H9 (cell line): ENCODE data around the gene ZNF718. TPM values are rescaled to one million over a fixed set of nuclear protein-coding genes. Genes with fewer than 3 reads are reported as not detected.

Experiments
- DNase-seq: peaks from one replicate; pipeline ENCODE4 v3.0.0-alpha.2; 2017
- H2AFZ ChIP-seq: one replicate; pipeline ENCODE4 v1.6.1; 2013; ENCODE audit warnings: mild to moderate bottlenecking, low read length, control low read depth, moderate library complexity
- H2AK5ac ChIP-seq: 2 replicates; pipeline ENCODE4 v1.6.1; 2013; ENCODE audit warnings: low read length, control low read depth, mixed read lengths; ENCODE audit not compliant: insufficient read length
- H2BK120ac ChIP-seq: one replicate; pipeline ENCODE4 v1.6.1; 2013; ENCODE audit warnings: low read depth, mild to moderate bottlenecking, low read length, control low read depth, inconsistent platforms; ENCODE audit not compliant: poor library complexity, severe bottlenecking
- H2BK12ac ChIP-seq: 2 replicates; pipeline ENCODE4 v1.6.1; 2013; ENCODE audit warnings: low read length, control low read depth, mixed read lengths, low read depth; ENCODE audit not compliant: insufficient read length
- H2BK15ac ChIP-seq: 2 replicates; pipeline ENCODE4 v1.6.1; 2013; ENCODE audit warnings: low read depth, low read length, control low read depth
- H2BK20ac ChIP-seq: one replicate; pipeline ENCODE4 v1.6.1; 2013; ENCODE audit warnings: low read depth, mild to moderate bottlenecking, low read length, control low read depth, inconsistent platforms; ENCODE audit not compliant: poor library complexity, severe bottlenecking
- H2BK5ac ChIP-seq: 2 replicates; pipeline ENCODE4 v1.6.1; 2013; ENCODE audit warnings: low read length, control low read depth, mixed read lengths; ENCODE audit not compliant: insufficient read length
- H3K14ac ChIP-seq: 2 replicates; pipeline ENCODE4 v1.6.1; 2013; ENCODE audit warnings: low read length, control low read depth; ENCODE audit not compliant: insufficient read depth
- H3K18ac ChIP-seq: 2 replicates; pipeline ENCODE4 v1.6.1; 2013; ENCODE audit warnings: low read depth, mild to moderate bottlenecking, mixed read lengths, low read length, control low read depth; ENCODE audit not compliant: insufficient read length
- H3K23ac ChIP-seq: 2 replicates; pipeline ENCODE4 v1.6.1; 2013; ENCODE audit warnings: low read length, control low read depth, mixed read lengths, low read depth; ENCODE audit not compliant: insufficient read length
- H3K23me2 ChIP-seq: 2 replicates; pipeline ENCODE4 v1.6.1; 2013; ENCODE audit warnings: low read depth, mild to moderate bottlenecking, mixed read lengths, low read length, control low read depth; ENCODE audit not compliant: insufficient read length, poor library complexity, severe bottlenecking
- H3K27ac ChIP-seq: 2 replicates; pipeline ENCODE4 v1.5.1; 2013; ENCODE audit warnings: low read length, control low read depth, mixed read lengths, low read depth; ENCODE audit not compliant: insufficient read length
- H3K27me3 ChIP-seq: 2 replicates; pipeline ENCODE4 v1.6.1; 2013; ENCODE audit warnings: low read length, control low read depth, inconsistent platforms; ENCODE audit not compliant: insufficient read depth
- H3K4ac ChIP-seq: 2 replicates; pipeline ENCODE4 v1.6.1; 2013; ENCODE audit warnings: low read depth, mild to moderate bottlenecking, control low read depth, inconsistent platforms, low read length, moderate library complexity
- H3K4me1 ChIP-seq: 2 replicates; pipeline ENCODE4 v1.6.1; 2013; ENCODE audit warnings: low read length, control low read depth, inconsistent platforms; ENCODE audit not compliant: insufficient read depth
- H3K4me2 ChIP-seq: 2 replicates; pipeline ENCODE4 v1.6.1; 2013; ENCODE audit warnings: low read length, control low read depth, mixed read lengths; ENCODE audit not compliant: insufficient read length, insufficient read depth
- H3K56ac ChIP-seq: 2 replicates; pipeline ENCODE4 v1.6.1; 2013; ENCODE audit warnings: low read depth, mild to moderate bottlenecking, mixed read lengths, low read length, control low read depth; ENCODE audit not compliant: insufficient read length
- H3K79me1 ChIP-seq: 2 replicates; pipeline ENCODE4 v1.6.1; 2013; ENCODE audit warnings: low read depth, mild to moderate bottlenecking, moderate library complexity, low read length, control low read depth, inconsistent platforms; ENCODE audit not compliant: insufficient read depth, poor library complexity, severe bottlenecking
- H3K79me2 ChIP-seq: 2 replicates; pipeline ENCODE4 v1.6.1; 2013; ENCODE audit warnings: low read length, control low read depth, inconsistent platforms; ENCODE audit not compliant: insufficient read depth
- H3K9ac ChIP-seq: 2 replicates; pipeline ENCODE4 v1.6.1; 2013; ENCODE audit warnings: low read length, control low read depth, mixed read lengths; ENCODE audit not compliant: insufficient read length; ENCODE audit errors: extremely low read depth
- H3K9me3 ChIP-seq: one replicate; pipeline ENCODE4 v1.6.1; 2013; ENCODE audit warnings: low read depth, low read length, inconsistent platforms; ENCODE audit not compliant: control insufficient read depth
- H3T11ph ChIP-seq: one replicate; pipeline ENCODE4 v1.6.1; 2013; ENCODE audit warnings: mild to moderate bottlenecking, low read length, control low read depth, inconsistent platforms
- H4K20me1 ChIP-seq: one replicate; pipeline ENCODE4 v1.6.1; 2013; ENCODE audit not compliant: control insufficient read depth, insufficient read length, insufficient read depth
- H4K5ac ChIP-seq: 2 replicates; pipeline ENCODE4 v1.6.1; 2013; ENCODE audit warnings: low read depth, mild to moderate bottlenecking, mixed read lengths, low read length, control low read depth; ENCODE audit not compliant: insufficient read length
- H4K8ac ChIP-seq: replicated peaks from 2 replicates; pipeline ENCODE4 v1.6.1; 2013; ENCODE audit warnings: low read length, control low read depth, mixed read lengths, low read depth; ENCODE audit not compliant: insufficient read length
- H4K91ac ChIP-seq: 2 replicates; pipeline ENCODE4 v1.6.1; 2013; ENCODE audit warnings: low read depth, mild to moderate bottlenecking, moderate library complexity, mixed read lengths, low read length, control low read depth; ENCODE audit not compliant: insufficient read length
- H3K27ac Mint-ChIP-seq, 3 experiments: 2 replicates in 2 of 3; 3 replicates in 1 of 3; pipeline ENCODE4 v1.8.0; 2020 to 2021; ENCODE audit warnings: mixed read lengths in 3 of 3, mild to moderate bottlenecking in 1 of 3, moderate library complexity in 1 of 3
- H3K27me3 Mint-ChIP-seq: 2 replicates; pipeline ENCODE4 v1.8.0; 2021; ENCODE audit warnings: low read depth, mild to moderate bottlenecking, moderate library complexity, mixed read lengths
- H3K36me3 Mint-ChIP-seq, 3 experiments: 2 replicates in 2 of 3; 3 replicates in 1 of 3; pipeline ENCODE4 v1.8.0; 2020 to 2021; ENCODE audit warnings: low read depth in 3 of 3, mixed read lengths in 3 of 3; ENCODE audit not compliant: insufficient read depth in 1 of 3
- H3K4me1 Mint-ChIP-seq, 2 experiments: 2 replicates each; pipeline ENCODE4 v1.8.0; 2020; ENCODE audit warnings: mixed read lengths in 2 of 2
- H3K4me3 Mint-ChIP-seq, 2 experiments: 2 replicates in 1 of 2; 3 replicates in 1 of 2; pipeline ENCODE4 v1.8.0; 2020 to 2021; ENCODE audit warnings: mild to moderate bottlenecking in 2 of 2, mixed read lengths in 2 of 2, moderate library complexity in 1 of 2
- H3K9me3 Mint-ChIP-seq, 2 experiments: 2 replicates in 1 of 2; 3 replicates in 1 of 2; pipeline ENCODE4 v1.8.0; 2020; ENCODE audit warnings: mild to moderate bottlenecking in 2 of 2, mixed read lengths in 2 of 2, moderate library complexity in 1 of 2
- WGBS: extraction: QIAGEN DNeasy Blood & Tissue Kit; methylation state at CpG from one replicate; pipeline ENCODE4 v1.1.7; 2013; ENCODE audit warnings: missing lambda C conversion rate, low lambda C conversion rate, mixed read lengths; ENCODE audit not compliant: insufficient read length; ENCODE audit errors: extremely low coverage; 5-methylcytosine and 5-hydroxymethylcytosine counted together
- total RNA-seq: library from RNA; stranded (reverse); gene quantifications from 2 replicates; pipeline ENCODE4 v1.2.1, GENCODE V29; 2021
- TF ChIP-seq, protein P1 (sequence below): fragments of 200-600 bp; sonication (generic); conservative IDR thresholded peaks from 3 replicates; pipeline ENCODE4 v1.8.0; 2021; ENCODE audit warnings: antibody characterized with exemption, mild to moderate bottlenecking

The ZNF718 gene
- total RNA-seq, 1 experiment from 2014 or later: 12.5 TPM

DNA sequence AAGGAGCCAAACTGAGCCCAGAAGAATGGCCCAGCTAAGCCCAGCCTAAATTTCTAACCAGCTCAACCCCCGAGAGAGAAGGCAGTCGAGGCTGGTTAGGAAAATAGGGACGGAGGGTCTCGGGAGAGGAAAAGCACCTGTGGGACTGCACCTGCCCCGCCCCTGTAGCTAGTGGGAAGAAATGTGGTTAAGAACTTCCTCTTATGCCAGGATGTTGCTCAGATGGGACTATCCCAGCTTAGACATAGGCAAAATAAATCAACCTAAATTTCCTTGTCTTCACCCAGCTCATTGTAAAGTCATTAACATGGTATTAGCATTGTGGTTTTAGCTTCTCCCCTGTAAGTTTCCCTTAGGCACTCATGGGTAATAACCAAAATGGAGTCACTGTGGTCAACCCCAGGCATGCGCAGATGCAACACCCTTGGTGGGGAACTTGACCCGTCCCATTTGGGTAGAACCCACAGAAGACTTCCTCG is 86.8 kb downstream of the ZNF718 start:
- H3K56ac ChIP-seq: no peak overlapping the region
- no peak overlapping the region for H3K4me2 ChIP-seq
- no peak overlapping the region for H3K14ac ChIP-seq
- no peak overlapping the region for H3K23ac ChIP-seq
- peaks cover 35 to 46% (median 37%) of the 10 kb centered on the region in 3 experiments for H3K36me3 Mint-ChIP-seq
- no peak overlapping the region for H3T11ph ChIP-seq
- no peak overlapping the region for H4K8ac ChIP-seq
- no peak overlapping the region for H2AK5ac ChIP-seq
- no peaks in the 10 kb centered on the region for H3K27me3 ChIP-seq
- no peak overlapping the region for H3K4ac ChIP-seq
- no peak overlapping the region for H3K27ac Mint-ChIP-seq
- H3K9me3 ChIP-seq: peaks cover 19% of the 10 kb centered on the region
- no peaks in the 10 kb centered on the region for H3K27me3 Mint-ChIP-seq
- TF ChIP-seq, protein P1, sequence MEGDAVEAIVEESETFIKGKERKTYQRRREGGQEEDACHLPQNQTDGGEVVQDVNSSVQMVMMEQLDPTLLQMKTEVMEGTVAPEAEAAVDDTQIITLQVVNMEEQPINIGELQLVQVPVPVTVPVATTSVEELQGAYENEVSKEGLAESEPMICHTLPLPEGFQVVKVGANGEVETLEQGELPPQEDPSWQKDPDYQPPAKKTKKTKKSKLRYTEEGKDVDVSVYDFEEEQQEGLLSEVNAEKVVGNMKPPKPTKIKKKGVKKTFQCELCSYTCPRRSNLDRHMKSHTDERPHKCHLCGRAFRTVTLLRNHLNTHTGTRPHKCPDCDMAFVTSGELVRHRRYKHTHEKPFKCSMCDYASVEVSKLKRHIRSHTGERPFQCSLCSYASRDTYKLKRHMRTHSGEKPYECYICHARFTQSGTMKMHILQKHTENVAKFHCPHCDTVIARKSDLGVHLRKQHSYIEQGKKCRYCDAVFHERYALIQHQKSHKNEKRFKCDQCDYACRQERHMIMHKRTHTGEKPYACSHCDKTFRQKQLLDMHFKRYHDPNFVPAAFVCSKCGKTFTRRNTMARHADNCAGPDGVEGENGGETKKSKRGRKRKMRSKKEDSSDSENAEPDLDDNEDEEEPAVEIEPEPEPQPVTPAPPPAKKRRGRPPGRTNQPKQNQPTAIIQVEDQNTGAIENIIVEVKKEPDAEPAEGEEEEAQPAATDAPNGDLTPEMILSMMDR: no peak
- H2AFZ ChIP-seq: no peak overlapping the region
- no peak overlapping the region for H2BK12ac ChIP-seq
- H3K9me3 Mint-ChIP-seq: peaks cover 75 to 83% of the 10 kb centered on the region in 2 experiments
- no peaks in the 10 kb centered on the region for H4K20me1 ChIP-seq
- no CpG with 5 or more reads among the region's 8 CpGs for WGBS
- no peak overlapping the region for H2BK15ac ChIP-seq
- H3K27ac ChIP-seq: no peak overlapping the region
- no peak overlapping the region for H3K9ac ChIP-seq
- no peak for DNase-seq
- no peak overlapping the region for H4K5ac ChIP-seq
- peaks cover 3% of the 10 kb centered on the region; the same call in 1 of the 2 replicates for H3K79me2 ChIP-seq
- H3K4me3 Mint-ChIP-seq: no peak overlapping the region
- H3K4me1 ChIP-seq: peaks cover 3% of the 10 kb centered on the region; the same call in 1 of the 2 replicates
- H3K79me1 ChIP-seq: no peaks in the 10 kb centered on the region
- H4K91ac ChIP-seq: no peak overlapping the region
- H2BK20ac ChIP-seq: no peak overlapping the region
- no peak overlapping the region for H2BK5ac ChIP-seq
- peaks cover 3% of the 10 kb centered on the region for H3K23me2 ChIP-seq
- no peak overlapping the region for H2BK120ac ChIP-seq
- H3K18ac ChIP-seq: no peak overlapping the region
- peaks cover 9 to 10% of the 10 kb centered on the region in 2 experiments for H3K4me1 Mint-ChIP-seq
